Skeletal muscle satellite cell (primary cell): ENCODE data around the gene STRA6.

Experiments
- H3K27me3 ChIP-seq: 2 replicates; pipeline ENCODE4 v1.7.0; 2013; ENCODE audit warnings: low read length; ENCODE audit not compliant: control insufficient read depth, insufficient read depth
- H3K36me3 ChIP-seq: 2 replicates; pipeline ENCODE4 v1.7.0; 2013; ENCODE audit warnings: mild to moderate bottlenecking, control low read depth, low read length; ENCODE audit not compliant: insufficient read depth
- H3K4me1 ChIP-seq: 2 replicates; pipeline ENCODE4 v1.7.0; 2013; ENCODE audit warnings: low read length; ENCODE audit not compliant: control insufficient read depth, insufficient read depth
- H3K4me2 ChIP-seq: 2 replicates; pipeline ENCODE4 v1.7.0; 2013; ENCODE audit warnings: mild to moderate bottlenecking, low read length
- H3K4me3 ChIP-seq: 2 replicates; pipeline ENCODE4 v1.7.0; 2013; ENCODE audit warnings: low read length
- H3K9ac ChIP-seq: 2 replicates; pipeline ENCODE4 v1.7.0; 2013; ENCODE audit warnings: mild to moderate bottlenecking, low read depth, low read length, moderate library complexity
- H3K9me3 ChIP-seq: replicated peaks from 2 replicates; pipeline ENCODE4 v1.7.0; 2013; ENCODE audit warnings: mild to moderate bottlenecking, control low read depth, low read length

The STRA6 gene

GRCh38 chr15:74225928-74226327 lies 23.3 kb upstream of the STRA6 start:
- peaks cover 68% of the 10 kb centered on the region for H3K27me3 ChIP-seq
- no peaks in the 10 kb centered on the region for H3K36me3 ChIP-seq
- H3K4me1 ChIP-seq: no peaks in the 10 kb centered on the region
- no peaks in the 10 kb centered on the region for H3K9me3 ChIP-seq
- no peak overlapping the region for H3K9ac ChIP-seq
- H3K4me2 ChIP-seq: no peak overlapping the region
- no peak overlapping the region for H3K4me3 ChIP-seq

GRCh38 chr15:74222240-74223119 lies 19.9 kb upstream of the STRA6 start:
- no peak overlapping the region for H3K9ac ChIP-seq
- no peaks in the 10 kb centered on the region for H3K9me3 ChIP-seq
- H3K4me1 ChIP-seq: no peaks in the 10 kb centered on the region
- no peaks in the 10 kb centered on the region for H3K36me3 ChIP-seq
- no peak overlapping the region for H3K4me3 ChIP-seq
- no peak overlapping the region for H3K4me2 ChIP-seq
- peaks cover 69% of the 10 kb centered on the region for H3K27me3 ChIP-seq

GRCh38 chr15:74221399-74222239 lies 19.0 kb upstream of the STRA6 start:
- Histone ChIP-seq H3K9ac (no peak overlapping the region), H3K4me2 (no peak overlapping the region), H3K9me3 (no peaks in the 10 kb centered on the region), H3K4me1 (no peaks in the 10 kb centered on the region), H3K36me3 (no peaks in the 10 kb centered on the region), H3K4me3 (no peak overlapping the region), H3K27me3 (peaks cover 63% of the 10 kb centered on the region)

GRCh38 chr15:74220475-74221248 lies 18.1 kb upstream of the STRA6 start:
- no peak overlapping the region for H3K4me2 ChIP-seq
- no peak overlapping the region for H3K9ac ChIP-seq
- no peak overlapping the region for H3K4me3 ChIP-seq
- H3K4me1 ChIP-seq: no peaks in the 10 kb centered on the region
- no peaks in the 10 kb centered on the region for H3K36me3 ChIP-seq
- H3K27me3 ChIP-seq: peaks cover 60% of the 10 kb centered on the region
- no peaks in the 10 kb centered on the region for H3K9me3 ChIP-seq

GRCh38 chr15:74217907-74218885 lies 15.6 kb upstream of the STRA6 start:
- Histone ChIP-seq H3K9ac (no peak overlapping the region), H3K27me3 (peaks cover 54% of the 10 kb centered on the region), H3K4me3 (no peak overlapping the region), H3K36me3 (no peaks in the 10 kb centered on the region), H3K4me1 (peaks cover 12% of the 10 kb centered on the region), H3K4me2 (no peak overlapping the region), H3K9me3 (no peaks in the 10 kb centered on the region)

GRCh38 chr15:74216949-74217348 lies 14.4 kb upstream of the STRA6 start:
- Histone ChIP-seq H3K9ac (no peak overlapping the region), H3K4me3 (no peak overlapping the region), H3K36me3 (no peaks in the 10 kb centered on the region), H3K9me3 (no peaks in the 10 kb centered on the region), H3K4me2 (no peak overlapping the region), H3K27me3 (peaks cover 44% of the 10 kb centered on the region), H3K4me1 (peaks cover 12% of the 10 kb centered on the region)

- peaks cover 34% of the 10 kb centered on the region for H3K27me3 ChIP-seq
- H3K9ac ChIP-seq: no peak overlapping the region
- no peaks in the 10 kb centered on the region for H3K36me3 ChIP-seq
Observed at GRCh38 chr15:74215958-74216357, 13.4 kb upstream of the STRA6 start.

GRCh38 chr15:74214324-74215021 lies 11.9 kb upstream of the STRA6 start:
- peaks cover 12% of the 10 kb centered on the region for H3K4me1 ChIP-seq
- H3K9me3 ChIP-seq: no peaks in the 10 kb centered on the region
- no peaks in the 10 kb centered on the region for H3K36me3 ChIP-seq
- H3K4me3 ChIP-seq: no peak overlapping the region
- no peak overlapping the region for H3K9ac ChIP-seq
- peak overlapping the region; percentile 2 for H3K4me2 ChIP-seq
- H3K27me3 ChIP-seq: peaks cover 19% of the 10 kb centered on the region

More at GRCh38 chr15:74215958-74216357, 13.4 kb upstream of the STRA6 start:
- Histone ChIP-seq H3K4me3 (no peak overlapping the region), H3K4me2 (no peak overlapping the region), H3K4me1 (peaks cover 12% of the 10 kb centered on the region), H3K9me3 (no peaks in the 10 kb centered on the region)

GRCh38 chr15:74213858-74214284 lies 11.3 kb upstream of the STRA6 start:
- no peaks in the 10 kb centered on the region for H3K9me3 ChIP-seq
- H3K4me2 ChIP-seq: no peak overlapping the region
- no peak overlapping the region for H3K4me3 ChIP-seq
- peaks cover 16% of the 10 kb centered on the region for H3K4me1 ChIP-seq
- no peaks in the 10 kb centered on the region for H3K36me3 ChIP-seq
- H3K27me3 ChIP-seq: peaks cover 13% of the 10 kb centered on the region
- no peak overlapping the region for H3K9ac ChIP-seq

GRCh38 chr15:74212494-74212893 lies 9.9 kb upstream of the STRA6 start:
- Histone ChIP-seq H3K36me3 (no peaks in the 10 kb centered on the region), H3K4me2 (no peak overlapping the region), H3K27me3 (peaks cover 17% of the 10 kb centered on the region), H3K9ac (no peak overlapping the region), H3K4me3 (no peak overlapping the region), H3K9me3 (no peaks in the 10 kb centered on the region), H3K4me1 (peaks cover 17% of the 10 kb centered on the region)
